Stimulated activated CD4-positive, alpha-beta T cell treated with anti-CD3 and anti-CD28 coated beads, Interleukin-15, amount 100 ng/mL, for 1 hour (primary cell): ENCODE results near the gene ERC1.

Source experiments
- DNase-seq, 2 donors: peaks; one replicate each; pipeline ENCODE4 v3.0.0-alpha.2; 2020; ENCODE audit warnings: low read depth in 1 of 2, low spot score in 1 of 2

Gene ERC1

DNA sequence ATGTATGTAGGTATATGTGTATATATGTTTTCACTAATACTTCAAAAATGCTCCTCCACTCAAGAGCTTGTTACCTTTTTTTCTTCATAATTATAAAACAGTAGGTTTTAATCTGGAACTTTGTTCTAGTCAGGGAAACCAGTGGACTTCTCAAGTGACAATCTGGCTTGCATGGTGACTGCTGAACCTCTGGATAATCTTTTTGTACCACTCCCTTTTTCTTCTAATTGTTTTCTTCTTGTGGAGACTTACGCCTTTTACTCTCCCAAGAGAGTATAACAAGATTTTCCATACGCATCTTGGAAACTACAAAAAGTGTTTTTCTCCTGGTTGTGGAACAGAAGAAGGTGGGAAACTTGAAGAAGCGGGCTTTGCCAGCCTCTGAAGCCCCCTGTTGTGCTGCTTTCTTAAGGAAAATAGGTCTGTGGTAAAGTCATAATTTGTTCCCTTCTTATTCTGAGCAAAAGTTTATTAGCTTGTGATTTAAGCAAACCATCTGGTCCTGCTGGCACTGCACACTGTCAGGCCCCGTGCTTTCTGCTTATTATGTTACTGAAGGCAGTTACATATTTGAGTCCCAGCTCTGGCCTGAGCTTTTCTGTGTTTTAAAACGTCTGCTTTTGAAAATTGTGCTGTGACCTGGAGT lies 291.8 kb downstream of the ERC1 start:
- no peak for DNase-seq

DNA sequence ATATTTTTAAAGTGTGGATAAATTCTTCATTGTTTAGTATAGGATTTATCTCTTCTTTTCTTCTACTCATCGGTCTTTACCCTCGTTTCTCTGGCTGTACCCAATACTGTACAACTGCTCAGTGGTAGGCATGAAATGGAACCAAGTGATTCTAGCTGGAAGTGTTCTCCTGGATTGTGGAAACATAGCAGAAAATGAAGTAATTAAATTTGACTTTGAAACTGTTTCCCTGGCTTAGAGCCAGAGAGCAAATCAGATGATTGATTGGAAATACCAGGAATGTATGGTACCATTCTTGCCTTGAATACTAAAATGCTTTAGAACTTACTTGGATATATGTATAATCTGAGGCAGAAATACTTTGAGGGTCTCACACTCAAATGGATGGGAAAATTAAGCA lies 292.3 kb downstream of the ERC1 start:
- no peak for DNase-seq

DNA sequence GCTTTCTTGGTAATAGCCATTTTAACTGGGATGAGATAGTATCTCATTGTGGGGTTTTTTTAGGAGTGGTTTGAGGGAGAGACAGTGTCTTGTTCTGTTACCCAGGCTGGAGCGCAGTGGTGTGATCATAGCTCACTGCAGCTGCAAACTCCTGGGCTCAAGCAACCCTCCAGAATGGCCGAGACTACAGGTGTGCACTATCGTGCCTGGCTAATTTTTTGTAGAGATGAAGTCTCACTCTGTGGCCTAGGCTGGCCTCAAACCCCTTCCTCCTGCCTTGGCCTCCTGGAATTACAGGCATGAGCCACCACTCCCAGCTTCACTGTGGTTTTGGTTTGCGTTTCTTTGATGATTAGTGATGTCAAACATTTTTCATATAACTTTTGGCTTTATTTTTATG lies 293.6 kb downstream of the ERC1 start:
- no peak for DNase-seq

DNA sequence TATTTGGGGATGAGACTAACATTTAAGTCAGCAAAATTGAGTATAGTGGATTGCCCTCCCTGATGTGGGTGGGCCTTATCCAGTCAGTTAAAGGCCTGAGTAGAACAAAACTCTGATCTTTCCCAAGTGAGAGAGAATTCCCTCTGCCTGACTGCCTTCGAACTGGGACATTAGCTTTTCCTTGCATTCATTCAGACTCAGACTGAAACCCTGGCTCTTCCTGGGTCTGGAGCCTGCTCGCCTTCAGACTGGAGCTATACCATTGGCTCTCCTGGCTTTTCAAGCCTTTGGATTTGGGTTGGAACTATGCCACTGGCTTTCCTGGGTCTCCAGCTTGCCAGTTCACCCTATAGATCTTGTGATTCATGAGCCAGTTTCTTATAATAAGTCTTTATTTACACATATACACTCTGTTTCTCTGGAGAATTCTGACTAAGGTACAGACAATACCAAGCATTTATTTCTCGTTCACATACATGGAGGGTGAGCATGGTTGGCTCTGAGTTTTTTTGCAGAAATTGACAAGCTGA lies 296.5 kb downstream of the ERC1 start:
- DNase-seq, result no peak

DNA sequence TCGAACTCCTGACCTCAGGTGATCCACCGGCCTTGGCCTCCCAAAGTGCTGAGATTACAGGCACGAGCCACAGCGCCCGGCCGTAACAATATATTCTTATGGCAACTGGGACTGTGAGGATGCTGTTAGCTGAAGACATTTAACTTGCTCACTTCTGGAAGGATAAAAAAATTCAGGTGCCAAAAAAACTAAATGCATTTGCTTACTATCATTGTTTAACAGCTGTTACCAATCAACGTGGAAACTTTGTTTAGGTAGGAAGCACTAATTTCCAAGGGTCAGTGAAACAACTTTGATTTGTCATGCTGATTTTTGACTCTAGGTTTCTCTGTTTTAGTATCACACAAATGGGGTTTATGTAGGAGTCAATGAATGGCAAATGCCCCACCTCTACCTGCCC lies 297.3 kb downstream of the ERC1 start:
- DNase-seq, result no peak

DNA sequence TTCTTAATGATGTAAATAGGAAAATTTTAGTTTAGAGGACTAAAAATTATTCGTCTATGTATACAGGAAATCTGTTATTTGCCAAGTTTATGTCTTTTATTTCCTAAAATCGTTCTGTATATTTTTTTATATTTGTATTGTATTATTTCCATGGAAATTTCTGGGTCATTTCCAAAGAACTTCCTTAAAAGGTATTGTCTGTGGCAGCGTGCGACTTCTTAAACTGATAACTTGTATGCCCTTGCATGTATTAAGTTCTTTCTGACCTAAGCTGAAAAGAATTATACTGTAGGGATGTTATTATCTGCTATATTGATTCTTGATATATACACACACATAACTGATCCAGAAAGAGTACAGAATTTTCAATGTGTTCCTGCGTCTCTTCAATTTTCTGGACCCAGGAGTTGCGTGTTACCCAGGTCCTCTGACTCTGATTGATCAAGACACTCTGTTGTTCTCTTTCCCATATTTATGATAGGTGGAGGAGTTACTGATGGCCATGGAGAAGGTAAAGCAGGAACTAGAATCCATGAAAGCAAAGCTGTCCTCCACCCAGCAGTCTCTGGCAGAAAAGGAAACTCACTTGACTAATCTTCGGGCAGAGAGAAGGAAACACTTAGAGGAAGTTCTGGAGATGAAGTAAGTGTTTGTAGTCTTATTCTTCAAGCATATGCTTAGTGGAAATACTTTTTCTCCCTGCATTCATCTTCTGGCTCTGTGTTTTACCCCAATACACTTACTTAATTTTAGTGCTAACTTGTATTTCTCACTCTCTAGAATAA lies 298.5 kb downstream of the ERC1 start:
- DNase-seq, result no peak

DNA sequence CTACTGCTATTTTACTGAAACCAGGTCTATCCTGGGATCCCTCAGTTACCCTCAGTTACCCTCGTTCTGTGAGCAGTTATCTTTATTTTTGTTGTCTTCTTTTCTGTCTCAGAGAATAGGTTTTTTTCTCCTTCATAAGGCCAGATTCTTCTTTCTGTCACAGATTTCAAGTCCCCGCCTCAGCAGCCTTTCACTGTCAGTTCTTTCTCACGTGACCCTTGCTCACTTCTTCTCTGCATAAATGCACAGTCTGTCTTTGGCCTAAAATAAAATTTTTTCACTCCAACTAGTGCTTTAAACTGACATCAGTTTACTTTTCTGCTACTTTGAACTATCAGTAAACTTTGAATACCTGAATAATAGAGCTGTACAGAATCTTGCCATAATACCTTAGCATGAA lies 299.7 kb downstream of the ERC1 start:
- no peak for DNase-seq

DNA sequence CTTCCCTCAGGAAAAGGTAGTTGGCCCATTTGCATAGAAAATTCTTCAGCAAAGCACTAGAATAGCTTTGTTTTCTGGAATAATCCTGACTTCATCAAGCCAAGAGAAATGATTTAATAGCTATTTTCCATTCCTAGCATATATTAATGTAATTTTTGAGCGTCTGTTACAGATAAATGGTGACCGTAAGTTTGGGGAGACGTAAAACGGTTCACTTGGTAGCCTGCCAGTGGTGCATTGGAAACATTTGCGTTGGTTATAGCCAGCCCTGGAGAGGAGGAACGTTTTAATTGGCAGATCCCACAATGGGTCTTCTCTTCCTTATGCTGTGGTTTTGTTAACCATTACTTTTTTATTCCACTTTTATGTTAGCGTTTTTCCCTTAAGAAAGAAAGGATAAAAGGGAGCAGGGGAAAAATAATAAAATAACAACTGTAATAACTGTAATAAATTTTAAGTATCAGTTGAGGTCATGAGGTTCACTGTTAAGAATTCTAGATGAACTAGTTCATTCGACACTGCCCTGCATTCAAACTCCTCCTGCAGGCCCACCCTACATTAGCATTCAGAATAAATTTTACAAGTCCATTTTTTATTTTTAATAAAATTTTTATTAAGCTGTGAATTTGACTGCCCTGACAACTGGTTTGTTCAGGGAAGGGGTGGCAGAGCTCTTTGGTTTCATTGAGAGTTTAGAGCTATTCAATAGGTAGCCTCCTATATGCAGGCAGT lies 300.7 kb downstream of the ERC1 start:
- DNase-seq, result no peak

DNA sequence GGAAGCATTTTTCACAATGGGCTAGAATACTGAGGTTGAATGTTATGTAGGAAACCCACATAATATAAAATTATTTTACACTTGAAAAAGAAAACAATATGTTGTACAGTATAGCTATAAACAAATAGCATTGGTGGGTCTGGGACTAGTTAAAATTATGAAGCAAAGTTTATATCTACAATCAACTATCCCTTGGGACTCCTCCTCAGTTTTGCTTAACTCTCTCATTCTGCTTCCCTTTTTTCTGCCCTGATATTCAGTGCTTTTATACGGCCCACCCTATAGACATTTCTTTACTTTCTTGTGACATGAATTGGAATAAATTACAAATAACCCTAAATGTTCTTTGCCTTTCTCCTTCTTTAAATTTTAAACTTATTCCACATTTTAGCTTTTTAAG lies 302.9 kb downstream of the ERC1 start:
- DNase-seq, result no peak

DNA sequence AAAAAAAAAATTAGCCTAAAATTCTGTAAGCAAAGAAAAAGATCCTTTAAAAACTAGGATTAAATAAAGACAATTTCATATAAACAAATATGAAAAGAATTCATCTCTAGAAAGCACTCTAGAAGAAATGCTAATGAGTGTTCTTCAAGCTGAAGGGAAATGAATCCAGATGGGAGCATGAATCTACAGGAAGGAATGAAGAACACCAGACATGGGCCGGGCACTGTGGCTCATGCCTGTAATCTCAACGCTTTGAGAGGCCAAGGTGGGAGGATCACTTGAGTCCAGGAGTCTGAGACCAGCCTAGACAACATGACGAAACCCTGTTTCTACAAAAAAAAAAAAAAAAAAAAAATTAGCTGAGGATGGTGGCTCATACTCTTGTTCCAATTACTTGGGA lies 306.2 kb downstream of the ERC1 start:
- DNase-seq, result no peak

DNA sequence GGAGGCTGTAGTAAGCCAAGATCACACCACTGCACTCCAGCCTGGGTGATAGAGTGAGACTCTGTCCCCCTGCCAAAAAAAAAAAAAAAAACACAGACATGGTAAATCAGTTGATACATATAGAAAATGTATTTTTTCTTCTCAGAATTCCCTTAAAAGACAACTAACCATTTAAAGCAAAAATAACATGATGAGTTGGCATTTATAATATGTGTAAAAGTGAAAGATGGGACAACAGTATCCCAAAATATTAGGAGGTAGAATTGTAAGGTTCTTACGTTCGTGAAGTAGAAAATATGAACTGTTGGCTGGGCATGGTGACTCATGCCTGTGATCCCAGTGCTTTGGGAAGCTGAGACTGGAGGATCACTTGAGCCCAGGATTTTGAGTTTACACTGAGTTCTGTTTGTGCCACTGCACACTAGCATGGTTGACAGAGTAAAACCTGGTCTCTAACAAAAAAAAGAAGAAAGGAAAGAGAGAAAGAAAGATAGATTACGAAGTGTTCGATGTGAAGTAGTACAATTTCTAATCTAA lies 306.7 kb downstream of the ERC1 start:
- DNase-seq, result no peak

DNA sequence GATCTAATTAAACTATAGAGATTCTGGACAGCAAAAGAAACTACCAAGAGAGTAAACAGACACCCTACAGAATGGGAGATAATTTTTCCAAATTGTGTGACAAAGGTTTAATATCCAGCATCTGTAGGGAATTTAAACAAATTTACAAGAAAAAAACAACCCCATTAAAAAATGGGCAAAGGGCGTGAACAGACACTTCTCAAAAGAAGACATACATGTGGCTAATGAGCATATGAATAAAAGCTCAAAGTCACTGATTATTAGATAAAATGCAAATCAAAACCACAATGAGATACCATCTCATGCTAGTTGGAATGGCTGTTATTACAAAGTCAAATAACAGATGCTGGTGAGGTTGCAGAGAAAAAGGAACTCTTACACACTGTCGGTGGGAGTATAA lies 309.4 kb downstream of the ERC1 start:
- no peak for DNase-seq

DNA sequence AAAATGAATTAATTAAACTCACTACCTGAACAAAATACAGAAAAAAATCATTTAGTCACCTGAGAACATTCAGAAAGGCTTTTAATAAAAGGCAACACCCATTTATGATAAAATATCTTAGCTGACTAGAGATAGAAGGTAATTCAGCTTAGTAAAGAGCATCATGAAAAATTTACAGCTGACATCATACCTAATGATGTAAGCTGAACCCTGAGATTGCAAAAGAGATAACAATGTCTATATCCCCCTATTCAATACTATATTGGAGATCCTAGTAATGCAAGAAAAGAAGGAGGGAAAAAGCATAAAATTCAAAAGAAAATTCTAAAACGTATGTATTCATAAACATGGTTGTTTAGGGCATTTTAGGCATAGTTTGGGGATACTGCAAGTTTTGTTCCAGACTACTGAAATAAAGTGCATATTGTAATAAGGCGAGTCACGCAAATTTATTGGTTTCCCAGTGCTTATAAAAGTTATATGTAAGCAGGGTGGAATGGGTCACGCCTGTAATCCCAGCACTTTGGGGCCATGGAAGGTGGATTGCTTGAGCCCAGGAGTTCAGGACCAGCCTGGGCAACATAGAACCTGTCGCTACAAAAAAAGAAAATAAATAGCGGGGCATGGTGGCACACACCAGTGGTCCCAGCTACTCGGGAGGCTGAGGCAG lies 311.3 kb downstream of the ERC1 start:
- no peak for DNase-seq

DNA sequence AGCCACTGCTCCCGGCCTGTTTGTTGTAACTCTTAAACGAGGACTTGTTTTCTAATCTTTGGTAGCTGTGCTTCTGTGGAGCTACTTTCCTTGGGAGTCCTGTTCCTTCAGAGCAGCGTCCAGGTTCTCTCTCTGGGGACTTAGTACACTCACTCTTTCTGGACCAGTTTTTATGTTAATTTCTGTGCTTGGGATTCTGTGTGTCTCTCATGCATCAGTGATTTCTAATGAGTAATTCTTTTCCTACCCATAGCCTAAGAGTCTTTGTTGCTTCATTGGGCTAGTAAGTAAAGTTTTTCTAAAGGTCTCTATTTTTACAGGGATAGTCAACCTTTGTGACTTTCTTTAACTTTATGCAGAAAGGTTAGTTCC lies 314.0 kb downstream of the ERC1 start:
- DNase-seq, result no peak

DNA sequence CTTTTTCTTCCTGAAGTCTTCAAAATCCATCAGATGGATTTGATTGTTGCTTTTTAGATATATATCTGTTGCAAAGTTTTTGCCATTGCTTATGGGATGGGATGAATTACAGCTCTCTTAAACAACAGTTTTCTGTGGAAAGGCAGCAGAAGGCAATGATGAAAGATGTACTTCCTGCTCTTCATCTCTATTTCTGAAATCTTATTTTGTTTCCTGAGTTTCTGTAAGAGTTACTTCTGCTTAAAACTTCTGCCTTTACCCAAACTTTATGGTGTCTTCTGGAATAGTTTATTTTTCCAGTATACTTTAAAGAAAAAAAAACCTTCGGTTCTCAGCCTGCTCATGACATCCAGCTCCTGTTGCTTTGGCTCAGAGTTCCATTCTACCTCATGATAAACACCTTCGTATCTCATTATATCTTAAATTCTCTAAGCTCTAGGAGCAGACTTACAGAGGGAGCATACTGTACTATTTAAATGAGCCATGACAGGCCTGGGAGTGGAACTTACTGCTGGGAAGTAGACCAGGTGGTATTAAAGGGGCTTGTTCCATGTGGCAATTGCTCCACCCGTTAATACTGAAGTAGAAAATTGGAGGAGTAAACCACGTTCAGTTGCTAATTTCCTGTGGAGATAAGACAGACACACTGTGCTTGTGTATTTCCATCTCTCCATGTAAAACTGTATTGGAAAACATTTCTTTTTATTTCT lies 314.9 kb downstream of the ERC1 start:
- DNase-seq, result no peak

DNA sequence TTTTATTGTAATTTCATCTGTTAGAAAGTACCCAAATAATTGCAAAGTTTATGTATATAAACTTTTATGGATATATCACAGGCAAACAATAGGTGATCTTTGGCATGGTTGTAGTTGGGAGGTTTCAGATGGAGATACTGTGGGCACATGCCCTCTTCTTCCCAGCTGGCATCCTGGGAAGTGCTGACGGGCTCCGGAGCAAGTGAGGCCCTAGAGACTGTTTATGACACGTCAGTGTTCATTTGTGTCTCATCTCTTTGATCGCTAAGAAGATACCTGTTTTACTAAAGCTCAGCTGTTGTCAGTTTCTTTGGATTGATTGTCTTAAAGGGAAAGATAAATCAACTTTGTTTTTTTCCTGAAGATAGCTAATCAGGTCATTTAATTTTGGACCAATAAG lies 315.8 kb downstream of the ERC1 start:
- no peak for DNase-seq

DNA sequence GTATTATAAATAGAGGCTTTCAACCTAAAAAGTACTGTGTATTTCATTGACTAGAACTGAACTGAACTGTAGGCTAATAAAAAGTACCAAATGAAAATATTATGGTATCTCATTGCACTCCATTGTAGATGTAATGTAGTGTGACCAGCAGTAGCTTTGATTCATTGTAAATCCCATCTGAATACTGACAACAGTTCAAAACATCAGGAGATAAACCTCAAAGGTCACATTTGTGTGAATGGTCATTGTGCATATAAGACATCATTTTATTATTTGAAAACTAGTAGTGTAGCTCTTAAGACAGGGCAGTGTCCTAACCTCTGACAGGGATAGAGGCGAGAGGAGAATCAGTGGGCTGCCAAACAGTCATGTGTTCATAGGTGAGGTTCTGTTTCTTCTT lies 316.8 kb downstream of the ERC1 start:
- no peak for DNase-seq

DNA sequence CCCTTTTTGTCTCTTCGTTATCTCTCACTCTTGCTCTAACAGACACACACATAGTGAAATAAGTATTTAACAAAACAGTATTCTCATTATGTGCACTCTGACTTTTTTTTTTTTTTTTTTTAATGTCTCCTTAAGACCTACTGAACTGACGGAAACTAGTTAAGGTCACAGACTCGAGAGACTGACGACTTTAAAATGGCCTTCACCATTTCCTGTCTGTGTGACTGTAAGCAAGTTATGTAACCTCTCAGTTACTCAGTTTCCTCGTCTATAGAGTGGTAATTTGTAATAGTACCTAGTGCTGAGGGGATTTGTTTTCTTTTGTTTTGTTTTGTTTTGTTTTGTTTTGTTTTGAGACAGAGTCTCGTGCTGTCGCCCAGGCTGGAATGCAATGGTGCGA lies 318.6 kb downstream of the ERC1 start:
- no peak for DNase-seq

DNA sequence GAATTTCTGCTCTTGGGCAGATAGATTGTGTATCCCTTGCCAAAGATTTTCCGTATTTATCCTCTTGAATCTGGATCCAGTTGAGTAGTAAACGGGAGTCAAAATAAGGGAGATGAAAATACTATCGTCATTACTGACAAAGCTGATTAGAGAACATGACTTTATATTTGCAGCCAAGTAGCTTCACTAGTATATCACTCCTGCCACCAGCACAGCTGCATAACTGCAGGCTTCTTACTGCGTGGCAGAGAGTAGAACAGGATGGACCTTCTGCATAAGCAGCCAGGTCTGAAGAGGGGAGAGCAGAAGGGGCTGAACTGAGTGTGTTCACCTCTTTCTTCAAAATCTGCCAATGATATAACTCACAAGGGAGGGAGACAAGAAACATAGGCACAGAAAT lies 319.6 kb downstream of the ERC1 start:
- no peak for DNase-seq

DNA sequence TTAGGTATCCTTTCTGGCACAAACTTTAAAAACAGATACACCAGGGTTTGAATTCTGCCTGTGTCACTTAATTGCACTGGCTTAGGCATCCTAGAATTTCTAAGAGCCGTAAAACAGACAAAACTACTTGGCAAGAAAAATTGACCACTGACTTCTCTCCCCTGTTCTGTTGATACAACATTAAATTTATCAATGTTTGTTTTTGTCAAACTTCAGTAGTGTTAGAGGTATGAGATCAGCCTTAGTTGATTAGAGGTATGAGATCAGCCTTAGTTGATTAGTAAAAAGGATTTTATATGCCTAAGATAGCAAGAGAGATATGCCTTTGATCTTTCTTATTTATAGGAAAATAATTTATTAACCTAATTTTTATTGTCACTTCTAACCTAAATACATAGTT lies 320.1 kb downstream of the ERC1 start:
- no peak for DNase-seq

DNA sequence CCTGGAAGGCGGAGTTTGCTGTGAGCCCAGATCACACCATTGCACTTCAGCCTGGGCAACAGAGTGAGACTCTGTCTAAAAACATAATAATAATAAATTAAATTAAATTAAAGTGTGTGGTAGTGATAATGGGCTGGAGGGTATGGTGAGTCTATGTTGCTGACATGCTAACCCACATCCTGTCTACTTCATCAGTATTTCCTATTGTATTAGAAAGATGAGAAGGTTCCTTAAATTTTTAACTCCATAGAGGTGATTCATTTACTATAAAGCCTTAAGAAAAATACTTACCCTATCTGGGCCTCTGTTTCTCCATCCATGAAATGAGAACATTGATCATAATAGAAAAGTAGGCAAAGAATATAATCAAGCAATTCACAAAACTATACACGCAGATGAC lies 322.9 kb downstream of the ERC1 start:
- no peak for DNase-seq
